Measurements from ENCODE around the gene ARMC10.

The ARMC10 gene

DNA sequence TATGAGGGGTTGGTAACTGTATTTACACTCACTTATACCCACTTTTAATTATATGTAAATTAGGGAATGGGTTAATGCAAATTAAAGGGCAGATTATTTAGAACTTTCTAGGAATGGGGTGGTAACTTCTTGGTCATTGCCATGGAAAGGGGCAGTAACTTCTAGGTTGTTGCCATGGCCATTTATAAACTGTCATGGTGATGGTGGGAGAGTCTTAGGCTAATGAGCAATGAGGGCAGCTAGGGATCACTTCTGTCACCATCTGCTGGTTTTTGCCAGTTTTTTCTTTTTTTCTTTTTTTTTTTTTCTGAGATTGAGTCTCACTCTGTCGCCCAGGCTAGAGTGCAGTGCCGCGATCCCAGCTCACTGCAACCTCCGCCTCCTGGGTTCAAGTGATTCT is 40.8 kb downstream of the ARMC10 start:
- H3K27ac ChIP-seq, result no peak overlapping the region
- ChIA-PET CTCF (interaction anchor here (0.6 kb wide), 1 partner anchor 302 kb away, joined by 3 read pairs; no protein-coding TSS in a partner anchor), POLR2A (ENCODE audit: low non-redundant PET) (no interaction called here)
- no peak for DNase-seq (ENCODE audit: low spot score)
- TF ChIP-seq, protein P1, sequence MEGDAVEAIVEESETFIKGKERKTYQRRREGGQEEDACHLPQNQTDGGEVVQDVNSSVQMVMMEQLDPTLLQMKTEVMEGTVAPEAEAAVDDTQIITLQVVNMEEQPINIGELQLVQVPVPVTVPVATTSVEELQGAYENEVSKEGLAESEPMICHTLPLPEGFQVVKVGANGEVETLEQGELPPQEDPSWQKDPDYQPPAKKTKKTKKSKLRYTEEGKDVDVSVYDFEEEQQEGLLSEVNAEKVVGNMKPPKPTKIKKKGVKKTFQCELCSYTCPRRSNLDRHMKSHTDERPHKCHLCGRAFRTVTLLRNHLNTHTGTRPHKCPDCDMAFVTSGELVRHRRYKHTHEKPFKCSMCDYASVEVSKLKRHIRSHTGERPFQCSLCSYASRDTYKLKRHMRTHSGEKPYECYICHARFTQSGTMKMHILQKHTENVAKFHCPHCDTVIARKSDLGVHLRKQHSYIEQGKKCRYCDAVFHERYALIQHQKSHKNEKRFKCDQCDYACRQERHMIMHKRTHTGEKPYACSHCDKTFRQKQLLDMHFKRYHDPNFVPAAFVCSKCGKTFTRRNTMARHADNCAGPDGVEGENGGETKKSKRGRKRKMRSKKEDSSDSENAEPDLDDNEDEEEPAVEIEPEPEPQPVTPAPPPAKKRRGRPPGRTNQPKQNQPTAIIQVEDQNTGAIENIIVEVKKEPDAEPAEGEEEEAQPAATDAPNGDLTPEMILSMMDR (conservative IDR thresholded peaks at IDR 0.05; ENCODE audit: low read depth), result no peak

DNA sequence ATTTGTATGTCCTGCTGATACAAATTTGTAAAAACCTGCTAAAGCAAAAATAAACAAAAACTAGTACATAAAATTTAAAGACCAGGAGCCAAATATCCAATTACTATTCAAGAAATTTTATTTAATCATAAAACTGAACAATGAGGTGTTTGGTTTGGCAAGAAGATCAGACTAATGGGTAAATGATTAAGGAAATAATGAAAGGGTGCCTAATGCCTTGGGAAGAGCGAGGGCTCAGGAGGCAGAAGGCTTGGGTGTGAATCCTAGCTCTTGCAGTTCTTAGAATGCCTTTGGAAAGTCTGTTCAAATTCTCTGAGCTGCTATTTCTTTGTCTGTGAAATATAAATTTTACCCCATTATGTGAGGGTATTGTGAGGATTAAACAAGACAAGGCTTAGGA is 41.6 kb downstream of the ARMC10 start:
- POLR2A ChIA-PET (ENCODE audit: low non-redundant PET), result no interaction called here
- no peak overlapping the region for H3K27ac ChIP-seq
- TF ChIP-seq, protein P1 (conservative IDR thresholded peaks at IDR 0.05; ENCODE audit: low read depth), result no peak
- no peak for DNase-seq (ENCODE audit: low spot score)
- CTCF ChIA-PET, result interaction anchor here (0.6 kb wide), 1 partner anchor 302 kb away, joined by 3 read pairs; no protein-coding TSS in a partner anchor

DNA sequence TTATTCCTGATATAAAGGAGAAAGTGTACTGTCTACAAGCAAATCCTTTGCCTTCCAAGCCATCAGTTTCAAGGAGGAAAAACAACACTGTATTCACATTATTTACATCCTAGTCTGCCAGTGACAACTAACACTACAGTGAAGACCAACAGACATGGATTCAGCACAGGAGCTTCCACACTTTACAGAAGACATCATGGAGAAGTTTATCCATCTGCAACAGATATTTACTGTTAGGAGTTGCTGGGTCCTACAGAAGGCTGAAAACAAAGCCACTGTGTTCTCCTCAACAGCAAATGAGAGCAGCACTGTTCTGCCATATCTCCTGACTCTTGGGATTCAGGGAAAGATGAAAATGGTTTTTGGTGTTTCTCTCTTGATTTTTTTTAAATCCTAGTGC is 42.1 kb downstream of the ARMC10 start:
- ChIA-PET CTCF (no interaction called here), POLR2A (ENCODE audit: low non-redundant PET) (no interaction called here)
- TF ChIP-seq, protein P1 (conservative IDR thresholded peaks at IDR 0.05; ENCODE audit: low read depth), result no peak
- DNase-seq (ENCODE audit: low spot score), result no peak
- H3K27ac ChIP-seq, result no peak overlapping the region

DNA sequence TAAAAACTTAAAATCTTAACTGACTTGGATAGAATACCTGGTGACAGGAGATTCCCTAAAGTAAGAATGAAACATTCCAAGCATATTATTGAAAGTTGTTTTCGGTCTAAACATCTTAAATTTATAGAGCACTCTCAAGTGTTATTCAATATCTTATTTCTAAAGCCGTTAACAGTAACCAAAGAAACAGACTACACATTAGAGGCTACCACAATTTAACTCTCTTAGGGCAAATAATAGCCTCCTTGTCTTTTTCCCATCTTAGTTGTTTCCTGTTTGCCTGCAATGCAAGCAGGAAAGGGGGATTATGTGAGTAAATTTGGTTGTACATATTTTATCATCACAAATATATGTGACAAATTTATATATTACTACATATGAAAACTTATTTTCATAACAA is 42.5 kb downstream of the ARMC10 start:
- POLR2A ChIA-PET (ENCODE audit: low non-redundant PET), result no interaction called here
- H3K27ac ChIP-seq, result no peak overlapping the region
- TF ChIP-seq, protein P1 (conservative IDR thresholded peaks at IDR 0.05; ENCODE audit: low read depth), result no peak
- CTCF ChIA-PET, result no interaction called here
- DNase-seq (ENCODE audit: low spot score), result no peak

DNA sequence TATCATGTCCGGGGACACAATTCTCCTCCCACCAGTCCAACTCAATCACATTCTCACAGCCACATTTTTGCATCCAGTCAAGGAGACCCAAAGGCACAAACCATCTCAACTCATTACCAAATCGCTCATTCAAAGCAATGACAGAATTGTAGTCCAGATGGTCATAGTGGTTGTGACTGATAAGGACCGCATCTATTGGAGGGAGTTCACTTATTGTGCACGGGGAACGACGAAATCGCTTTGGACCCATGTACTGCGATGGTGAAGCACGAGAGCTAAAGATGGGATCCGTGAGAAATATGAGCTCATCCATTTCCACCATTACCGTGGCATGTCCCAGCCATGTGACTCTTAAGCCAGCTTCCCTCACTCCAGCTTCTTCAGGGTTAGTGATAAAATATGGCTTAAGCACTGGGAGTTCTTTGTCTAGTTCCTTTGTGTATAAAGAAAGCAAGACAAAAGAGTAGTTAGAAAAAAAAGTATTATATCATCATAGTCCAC is 44.9 kb downstream of the ARMC10 start:
- ChIA-PET POLR2A (ENCODE audit: low non-redundant PET) (no interaction called here), CTCF (interaction anchor here (1.1 kb wide), 1 partner anchor 22 kb away, joined by 3 read pairs; no protein-coding TSS in a partner anchor)

DNA sequence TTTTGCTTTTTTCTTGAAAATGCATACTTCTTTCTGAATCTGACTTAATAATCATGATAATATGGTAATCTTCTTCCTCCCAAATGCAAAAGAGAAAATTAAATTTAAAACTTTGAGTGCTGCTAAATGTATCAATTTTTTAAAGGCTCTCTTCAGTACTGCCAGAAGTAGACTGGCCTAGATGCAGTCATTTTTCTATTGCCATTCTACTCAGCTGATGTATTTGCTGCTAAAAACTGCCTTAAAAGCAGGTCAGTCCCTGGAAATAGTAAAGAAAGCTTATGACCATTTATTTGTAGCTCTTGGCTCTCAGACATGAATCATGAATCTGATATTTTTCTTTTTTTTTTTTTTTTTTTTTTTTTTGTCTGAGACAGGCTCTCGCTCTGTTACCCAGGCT is 45.4 kb downstream of the ARMC10 start:
- CTCF ChIA-PET, result interaction anchor here (1.1 kb wide), 1 partner anchor 23 kb away, joined by 3 read pairs; no protein-coding TSS in a partner anchor

More for the DNA sequence above, 44.9 kb downstream of the ARMC10 start:
- DNase-seq (ENCODE audit: low spot score), result no peak
- H3K27ac ChIP-seq, result no peak overlapping the region
- TF ChIP-seq, protein P1 (conservative IDR thresholded peaks at IDR 0.05; ENCODE audit: low read depth), result no peak

More for the DNA sequence above, 45.4 kb downstream of the ARMC10 start:
- TF ChIP-seq, protein P1 (conservative IDR thresholded peaks at IDR 0.05; ENCODE audit: low read depth), result no peak
- DNase-seq (ENCODE audit: low spot score), result no peak
- H3K27ac ChIP-seq, result no peak overlapping the region
- POLR2A ChIA-PET (ENCODE audit: low non-redundant PET), result no interaction called here

All from RWPE1 (cell line).